GM18519 (cell line): ENCODE measurements around the gene C11orf21.
"Not testable (repeated sequence)": the region's sequence is repeated elsewhere in the genome, so short reads cannot be mapped to it uniquely, and the experiment has no call there.

Source experiments
- ATAC-seq: cut with Tn5 transposase; IDR thresholded peaks from one replicate; pipeline ENCODE4 v1.9.1; 2021; ENCODE audit warnings: mild to moderate bottlenecking, moderate library complexity; ENCODE audit not compliant: unreplicated experiment, low FRiP score

C11orf21 gene

GRCh38 chr11:2298131-2298794 lies 3.5 kb downstream of the C11orf21 start:
- no peak for ATAC-seq

DNA sequence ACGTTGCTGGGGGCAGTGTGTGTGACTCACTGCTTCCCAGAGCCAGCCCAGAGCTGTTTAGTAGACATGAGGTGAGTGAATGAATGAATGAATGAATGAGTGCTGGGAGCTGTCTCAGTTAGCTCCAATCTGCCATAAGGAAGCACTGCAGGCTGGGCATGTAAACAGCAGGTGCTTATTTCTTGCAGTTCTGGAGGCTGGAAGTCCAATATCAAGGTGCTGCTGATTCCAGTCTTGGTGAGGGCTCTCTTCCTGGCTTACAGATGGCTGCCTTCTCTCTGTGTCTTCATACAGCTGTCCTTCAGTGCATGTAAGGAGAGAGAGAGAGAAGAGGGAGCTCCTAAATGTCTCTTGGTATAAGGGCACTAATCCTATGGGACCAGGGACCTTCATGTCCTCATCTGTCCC lies 4.1 kb downstream of the C11orf21 start:
- ATAC-seq: no peak

DNA sequence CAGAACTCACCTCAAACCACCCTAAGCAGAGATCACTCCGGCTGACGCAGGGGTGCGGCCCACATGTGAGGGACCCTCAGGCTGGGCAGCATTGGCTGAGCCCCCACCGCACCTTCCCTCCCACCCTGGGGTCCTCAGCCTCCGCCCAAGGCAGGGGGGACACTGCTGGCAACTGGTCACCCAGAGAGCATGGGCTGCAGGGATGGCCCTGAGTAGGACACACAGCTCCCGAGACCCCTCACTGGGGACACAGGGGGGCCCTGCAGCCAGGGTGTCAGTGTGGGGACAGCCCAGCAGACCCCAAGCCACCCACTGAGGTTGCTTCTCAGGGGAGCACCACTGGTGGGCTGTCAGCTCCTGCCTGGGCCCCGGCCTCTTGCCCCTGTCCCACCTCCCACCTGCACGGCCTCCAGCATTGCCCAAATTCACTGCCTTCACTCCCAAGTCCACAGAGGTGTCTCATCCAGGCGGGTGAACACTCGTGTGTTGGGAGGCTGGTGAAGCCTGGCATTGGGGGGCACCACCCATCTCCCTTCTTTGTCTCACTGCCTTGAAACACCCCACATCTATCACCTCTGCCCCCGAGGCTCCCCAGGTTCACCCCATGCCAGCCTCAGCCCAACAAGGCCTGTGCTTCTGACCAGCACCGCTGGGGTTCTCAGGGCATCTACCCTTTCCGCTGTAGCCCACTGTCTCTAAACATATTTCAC lies 4.7 kb downstream of the C11orf21 start:
- ATAC-seq: no peak

DNA sequence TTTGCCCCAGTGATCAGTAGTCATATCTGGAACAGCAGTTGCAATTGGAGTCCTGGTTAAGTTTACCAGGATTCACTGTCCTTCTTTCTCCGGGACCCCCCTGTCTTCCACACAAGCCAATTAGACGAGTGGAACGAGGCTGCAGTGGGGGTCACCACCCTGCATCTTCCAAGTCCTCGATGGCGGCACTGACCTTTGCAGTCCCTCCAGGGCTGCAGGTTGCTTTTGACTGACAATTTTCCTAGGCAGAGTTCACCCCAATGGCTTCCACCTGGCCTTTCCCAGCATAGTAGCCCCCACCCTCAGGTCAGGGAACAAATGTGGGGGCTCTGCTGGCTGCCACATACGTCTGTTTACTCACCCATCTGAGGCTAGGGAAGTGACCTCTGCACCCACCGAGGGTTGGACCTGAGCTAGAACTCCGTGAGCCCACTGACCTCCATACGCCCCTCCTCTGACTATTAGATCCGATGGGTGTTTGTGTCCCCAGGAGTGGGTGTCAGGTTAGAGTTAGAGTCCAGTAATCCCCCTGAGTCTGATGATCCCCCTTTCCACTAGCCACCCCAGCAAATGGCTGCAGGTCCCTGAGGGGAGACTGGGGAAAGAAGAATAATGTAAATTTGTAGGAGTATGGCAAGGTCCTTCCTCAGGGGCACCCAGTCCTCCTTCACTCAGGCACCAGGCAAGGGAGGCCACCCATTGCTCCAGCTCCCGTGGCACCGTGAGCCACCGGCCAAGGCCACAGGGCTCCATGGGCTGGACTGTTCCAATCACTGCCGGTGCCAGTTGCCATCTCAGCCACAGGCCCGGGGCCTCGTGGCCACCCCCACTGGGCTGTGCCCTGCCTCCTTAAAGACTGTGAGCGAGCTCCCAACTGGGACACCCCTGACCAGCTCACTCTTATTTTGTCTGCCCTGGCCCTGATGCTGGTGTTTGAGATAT lies 5.5 kb downstream of the C11orf21 start:
- no peak for ATAC-seq

GRCh38 chr11:2294926-2295290 lies 6.8 kb downstream of the C11orf21 start:
- ATAC-seq: no peak

DNA sequence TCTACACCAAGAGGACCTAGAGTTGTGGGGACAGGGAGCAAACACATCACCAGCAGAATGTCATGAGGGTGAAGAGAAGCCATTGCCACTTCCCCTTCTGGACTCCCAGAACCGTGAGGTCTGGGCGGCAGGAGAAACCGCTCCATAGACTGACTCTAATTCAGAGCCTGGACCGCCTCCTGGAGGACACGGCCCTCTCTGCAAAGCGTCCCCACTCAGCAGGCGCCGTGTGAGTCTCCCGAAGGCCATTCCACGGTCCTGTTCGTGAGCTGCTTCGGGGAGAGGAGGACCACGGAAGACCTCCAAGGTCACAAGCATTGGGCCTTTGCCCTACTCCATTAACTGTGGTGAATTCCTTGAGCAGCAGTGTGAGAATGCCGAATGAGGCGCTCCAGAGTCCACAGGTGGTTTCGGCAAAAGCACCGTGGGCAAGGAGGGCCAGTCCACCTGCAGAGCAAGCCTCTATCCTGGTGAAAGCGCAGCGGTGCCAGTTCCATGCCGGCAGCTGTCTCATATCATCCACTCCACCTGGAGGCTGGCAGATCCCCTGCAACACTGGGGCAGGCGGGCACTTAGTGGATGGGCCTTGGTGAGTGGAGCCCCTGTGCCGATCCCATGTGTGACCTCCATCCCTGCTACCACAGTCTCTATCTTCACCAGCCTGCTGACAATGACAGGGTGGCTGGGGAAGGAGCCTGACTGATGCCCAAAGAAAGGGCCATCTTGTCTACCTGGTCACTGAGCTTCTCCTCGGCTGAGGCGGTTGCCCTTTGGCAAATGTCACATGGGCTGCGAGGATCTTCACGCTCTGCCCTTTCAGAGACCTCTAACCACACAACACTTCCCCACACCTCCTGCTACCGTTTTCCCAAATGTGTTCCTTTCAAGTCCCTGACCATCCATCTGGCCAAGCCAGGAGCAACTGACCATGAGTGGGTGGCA lies 7.5 kb downstream of the C11orf21 start:
- no peak for ATAC-seq

DNA sequence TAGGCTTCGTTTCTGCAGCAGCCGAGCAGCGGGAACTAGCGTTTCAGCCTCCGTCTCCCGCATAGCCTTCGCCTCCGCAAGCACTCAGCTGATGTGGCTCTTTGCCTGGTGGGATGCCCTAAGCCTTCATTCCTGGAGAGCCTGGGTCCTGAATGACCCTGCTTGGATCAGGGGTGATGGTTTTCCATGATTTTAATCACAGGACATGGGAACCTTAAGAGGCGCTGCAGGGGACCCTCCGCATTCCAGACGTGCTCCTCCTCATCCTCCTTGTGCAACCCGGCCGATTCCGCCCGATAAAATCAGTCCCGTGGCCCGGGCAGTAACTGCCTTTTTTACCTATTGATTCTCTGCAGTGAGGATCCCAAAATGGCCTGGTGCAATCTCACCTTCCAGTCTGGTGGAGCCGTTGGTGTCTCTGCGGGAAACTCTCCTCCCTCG lies 8.2 kb downstream of the C11orf21 start:
- no peak for ATAC-seq

- no peak for ATAC-seq
Observed at GRCh38 chr11:2290351-2290841, 11.3 kb downstream of the C11orf21 start.

DNA sequence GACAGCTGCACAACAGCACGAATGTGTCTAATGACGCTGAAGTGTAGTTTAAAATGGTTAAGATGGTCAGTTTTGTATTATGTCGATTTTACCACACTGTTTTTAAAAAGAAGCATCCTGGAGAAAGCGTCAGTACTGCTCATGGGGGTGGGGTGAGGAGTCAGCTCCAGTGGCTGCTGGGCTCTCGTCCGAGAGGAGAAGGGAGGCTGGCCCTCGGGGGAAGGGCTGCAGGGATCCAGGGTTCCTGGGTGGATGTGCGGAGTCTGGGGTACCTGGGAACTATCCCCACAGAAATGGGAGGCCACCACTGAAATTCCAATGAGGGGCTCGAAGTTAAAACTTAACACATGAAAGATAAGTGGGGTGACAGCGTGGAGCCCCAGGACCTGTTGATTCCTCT lies 11.9 kb downstream of the C11orf21 start:
- ATAC-seq: no peak

GRCh38 chr11:2289350-2289749 lies 12.4 kb downstream of the C11orf21 start:
- no peak for ATAC-seq

- ATAC-seq: no peak
Observed at GRCh38 chr11:2287091-2287490, 14.6 kb downstream of the C11orf21 start.

DNA sequence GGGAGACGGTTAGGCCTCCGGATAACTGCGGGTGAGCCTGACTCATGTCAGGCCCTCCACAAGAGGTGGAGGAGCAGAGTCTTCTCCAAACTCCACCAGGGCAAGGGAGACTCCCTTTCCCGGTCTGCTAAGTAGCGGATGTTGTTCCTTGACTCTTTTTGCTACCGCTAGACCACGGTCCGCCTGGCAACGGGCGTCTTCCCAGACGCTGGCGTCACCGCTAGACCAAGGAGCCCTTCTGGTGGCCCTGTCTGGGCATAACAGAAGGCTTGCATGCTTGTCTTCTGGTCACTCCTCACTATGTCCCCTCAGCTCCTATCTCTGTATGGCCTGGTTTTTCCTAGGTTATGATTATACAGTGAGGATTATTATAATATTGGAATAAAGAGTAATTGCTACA lies 15.4 kb downstream of the C11orf21 start:
- not testable (repeated sequence) for ATAC-seq

GRCh38 chr11:2280208-2280607 lies 21.5 kb downstream of the C11orf21 start:
- ATAC-seq: no peak

DNA sequence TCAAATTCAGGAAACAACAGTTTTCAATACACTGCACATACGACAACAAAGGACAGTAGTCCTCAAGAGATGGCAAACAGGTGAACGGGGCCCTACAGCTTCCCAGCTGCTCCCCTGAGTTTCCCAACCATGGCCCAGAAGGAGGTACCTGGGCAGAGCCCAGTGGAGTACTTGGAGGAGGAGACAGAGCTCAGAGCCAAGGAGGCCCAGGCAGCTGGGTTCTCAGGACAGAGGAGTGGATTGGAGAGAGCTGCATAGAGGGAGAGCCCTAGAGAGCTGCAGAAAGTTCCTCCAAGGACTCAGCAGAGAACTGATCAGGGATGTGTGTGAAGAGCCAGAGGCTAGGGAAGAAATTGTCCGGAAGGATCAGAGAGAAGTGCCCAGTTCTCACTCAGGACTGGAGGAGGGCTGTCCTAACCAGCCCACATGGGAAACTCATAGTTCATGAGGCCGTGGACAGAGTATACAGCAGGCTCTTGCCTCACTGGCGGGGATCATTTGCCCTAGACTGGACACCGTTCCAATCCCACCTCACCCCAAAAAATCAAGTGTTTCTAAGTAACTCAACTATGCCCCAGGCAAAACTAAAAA lies 23.7 kb downstream of the C11orf21 start:
- no peak for ATAC-seq

DNA sequence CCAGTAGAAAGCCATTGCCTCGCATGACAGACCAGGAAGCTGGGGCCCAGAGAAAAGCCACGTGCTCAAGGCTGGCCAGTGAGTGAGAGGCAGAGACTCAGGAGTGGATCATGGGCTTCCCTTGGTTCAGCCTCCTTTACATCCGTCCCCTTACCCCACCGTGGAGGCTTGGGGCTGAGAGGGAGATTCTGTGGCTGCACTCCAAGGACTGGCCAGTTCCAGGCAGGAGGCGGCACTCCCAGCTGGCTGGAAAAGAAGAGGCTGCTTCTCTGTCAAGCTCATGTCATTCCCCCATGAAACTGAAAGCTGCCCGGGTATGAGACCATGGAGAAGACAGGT lies 24.7 kb downstream of the C11orf21 start:
- ATAC-seq: no peak

DNA sequence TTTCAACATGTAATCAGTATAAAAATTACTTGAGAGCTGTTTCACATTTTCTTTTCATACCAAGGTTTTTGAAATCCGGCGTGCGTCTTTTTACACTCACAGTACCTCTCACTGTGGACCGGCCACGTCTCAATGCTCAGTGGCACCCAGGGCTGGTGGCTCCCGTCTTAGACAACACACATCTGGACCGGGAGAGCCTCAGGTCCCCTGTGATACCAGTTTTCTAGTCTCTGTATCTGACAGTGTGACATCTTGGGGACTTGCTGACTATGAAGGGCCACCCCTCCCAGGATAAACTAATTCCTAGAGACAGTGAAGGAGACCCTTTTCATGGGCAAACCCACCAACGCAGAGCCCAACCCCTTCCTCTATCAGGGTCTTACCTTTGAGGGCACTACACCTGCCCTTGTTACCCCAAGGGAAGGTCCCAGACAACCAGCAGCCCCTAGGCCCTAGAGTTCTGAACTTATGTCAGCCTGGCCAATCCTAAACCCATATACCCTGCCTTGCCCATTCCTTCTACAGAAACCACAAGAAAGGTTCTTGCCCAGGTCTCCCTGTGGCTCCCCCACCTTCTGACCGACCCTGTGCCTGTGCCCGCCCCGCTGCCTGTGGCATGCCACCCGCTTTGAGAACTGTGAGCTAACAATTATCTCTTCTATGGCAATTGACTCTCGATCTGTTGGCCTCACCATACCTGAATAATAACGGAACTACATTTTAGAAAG lies 25.3 kb downstream of the C11orf21 start:
- no peak for ATAC-seq

DNA sequence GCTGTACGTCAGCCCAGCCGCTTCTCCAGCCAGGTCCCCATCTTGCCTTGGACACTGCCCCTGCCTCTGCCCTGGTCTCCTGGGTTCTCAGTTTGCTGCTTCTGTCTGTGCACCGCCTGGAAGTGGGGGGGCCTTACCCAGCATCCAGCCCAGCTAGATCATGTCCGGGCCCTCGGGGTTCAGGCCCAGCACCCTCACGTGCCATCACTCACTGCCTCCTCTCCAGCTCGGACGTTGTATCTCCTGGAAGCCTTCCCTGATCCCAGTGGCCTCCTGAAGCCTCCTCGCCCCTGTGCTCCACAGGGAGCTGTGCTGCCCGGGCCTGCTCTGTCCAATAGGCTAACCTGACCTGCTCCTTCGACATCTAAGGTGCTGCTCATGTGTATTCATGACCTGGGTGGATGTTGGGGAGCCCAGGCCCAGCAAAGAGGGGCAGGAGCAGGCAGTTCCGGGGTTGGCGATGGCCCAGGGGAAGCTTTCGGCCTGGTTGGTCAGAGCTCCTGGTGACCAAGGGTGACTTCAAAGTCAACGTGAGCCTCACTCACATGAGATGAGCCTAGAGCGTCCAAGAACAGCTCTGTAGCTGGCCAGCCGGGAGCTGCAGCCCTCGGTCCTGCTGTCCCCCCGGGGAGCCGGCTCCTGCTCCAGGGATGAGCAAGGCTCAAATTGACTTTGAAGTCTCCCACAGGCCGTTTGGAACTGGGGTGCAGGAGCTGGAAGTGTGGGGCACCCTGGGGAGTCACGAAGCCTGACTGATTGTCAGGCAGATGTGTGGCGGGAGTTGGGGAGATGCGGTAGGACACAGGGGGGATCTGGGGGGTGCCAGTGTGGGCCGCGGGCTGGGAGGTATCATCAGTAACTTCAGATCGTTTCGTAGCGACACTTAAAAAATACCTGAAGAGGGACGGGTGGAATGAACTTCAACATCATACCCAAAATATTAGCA lies 26.1 kb downstream of the C11orf21 start:
- ATAC-seq: no peak

DNA sequence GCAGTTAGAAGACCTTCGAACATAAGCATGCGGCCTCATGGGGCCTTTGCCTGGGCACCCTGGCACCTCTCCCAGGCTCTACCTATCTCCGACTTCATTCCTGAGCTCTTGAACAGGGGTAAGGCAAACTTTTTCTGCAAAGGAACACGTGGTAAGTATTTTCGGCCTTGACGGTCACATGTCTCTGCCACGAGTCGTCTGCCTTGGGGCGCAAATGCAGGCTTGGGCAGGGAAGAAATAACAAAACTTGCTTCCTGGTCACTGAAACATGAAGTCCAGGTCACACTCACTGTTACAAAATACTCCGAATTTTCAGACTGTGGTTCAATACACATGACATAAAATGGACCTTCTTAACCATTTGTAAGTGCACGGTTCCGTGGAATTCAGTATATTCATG lies 27.9 kb downstream of the C11orf21 start:
- ATAC-seq: no peak
